Measurements from ENCODE around the gene PACRG.
A peak's percentile ranks its signal among the peaks of the same experiment; 100 is the strongest.
"Not testable (repeated sequence)": the region's sequence is repeated elsewhere in the genome, so short reads cannot be mapped to it uniquely, and the experiment has no call there.

PACRG gene

GRCh38 chr6:162727322-162728182 lies at the start of gene PACRG, which contains the start of gene PRKN:
Gene PACRG (plus strand): TSS chr6:162727974.
Gene PRKN (minus strand): TSS chr6:162727766.
- H3K4me3 ChIP-seq (ENCODE audit: low read depth, low read length): peak within 1 kb of the TSS; percentile 79
- TF ChIP-seq CTCF (IDR thresholded peaks at IDR 0.05; ENCODE audit: insufficient read depth, low read depth, low read length, missing control alignments): no peak
- DNase-seq (ENCODE audit: low read depth): peak; percentile 97

DNA sequence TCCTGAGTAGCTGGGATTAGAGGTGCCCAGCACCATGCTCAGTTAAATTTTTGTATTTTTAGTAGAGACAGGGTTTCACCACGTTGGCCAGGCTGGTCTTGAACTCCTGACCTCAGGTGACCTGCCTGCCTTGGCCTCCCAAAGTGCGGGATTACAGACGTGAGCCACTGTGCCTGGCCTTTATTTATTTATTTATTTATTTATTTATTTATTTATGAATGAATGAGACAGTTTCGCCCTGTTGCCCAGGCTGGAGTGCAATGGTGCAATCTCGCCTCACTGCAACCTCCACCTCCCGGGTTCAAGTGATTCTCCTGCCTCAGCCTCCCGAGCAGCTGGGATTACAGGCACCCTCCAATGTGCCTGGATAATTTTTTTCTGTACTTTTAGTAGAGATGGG lies 48.9 kb upstream of the PACRG start:
- not testable (repeated sequence) for DNase-seq (ENCODE audit: low read depth); H3K4me3 ChIP-seq (ENCODE audit: low read depth, low read length)

DNA sequence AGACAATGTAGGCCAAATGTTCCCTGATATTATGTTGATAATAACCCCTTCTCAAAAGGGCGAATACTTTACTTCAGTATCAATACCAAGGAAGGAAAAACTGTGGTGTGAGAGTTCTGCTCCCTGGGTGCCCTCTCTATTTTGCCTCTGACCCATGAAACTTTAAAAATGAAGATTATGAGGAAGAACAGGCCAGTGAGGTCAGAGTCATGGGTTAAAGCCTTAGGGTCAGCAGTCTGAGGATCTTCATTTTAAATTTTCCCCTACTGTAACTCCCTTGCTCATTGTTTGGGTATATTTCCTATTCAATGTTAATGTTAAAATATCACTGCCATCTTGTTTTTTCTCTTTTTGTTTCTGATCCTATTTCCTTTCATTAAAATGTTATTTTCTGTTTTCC lies 48.1 kb upstream of the PACRG start:
- no peak overlapping the region for H3K4me3 ChIP-seq (ENCODE audit: low read depth, low read length)
- TF ChIP-seq CTCF (IDR thresholded peaks at IDR 0.05; ENCODE audit: insufficient read depth, low read depth, low read length, missing control alignments): no peak
- no peak for DNase-seq (ENCODE audit: low read depth)

- H3K4me3 ChIP-seq (ENCODE audit: low read depth, low read length): no peak overlapping the region
- DNase-seq (ENCODE audit: low read depth): no peak
- no peak for TF ChIP-seq CTCF (IDR thresholded peaks at IDR 0.05; ENCODE audit: insufficient read depth, low read depth, low read length, missing control alignments)
Measured at GRCh38 chr6:162680367-162680766, 47.4 kb upstream of the PACRG start.

DNA sequence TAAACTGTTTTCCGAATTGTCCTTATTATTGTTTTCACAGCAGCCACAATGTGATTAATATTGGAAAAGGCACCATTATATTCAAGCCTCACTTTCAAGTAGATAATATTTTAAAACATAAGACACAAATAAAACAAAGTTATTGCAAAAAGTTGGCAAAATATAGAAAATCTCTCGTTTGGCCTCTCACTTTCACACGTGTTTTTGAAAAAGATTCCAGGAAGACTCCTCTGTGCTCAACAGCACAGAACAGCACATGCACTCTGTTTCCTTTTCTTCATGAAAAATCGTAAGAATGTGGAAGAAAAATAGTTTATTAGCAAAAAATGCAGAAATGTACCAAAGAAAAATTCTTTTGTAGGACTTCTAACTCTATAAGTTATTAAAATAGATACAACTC lies 46.9 kb upstream of the PACRG start:
- TF ChIP-seq CTCF (IDR thresholded peaks at IDR 0.05; ENCODE audit: insufficient read depth, low read depth, low read length, missing control alignments): no peak
- no peak for DNase-seq (ENCODE audit: low read depth)
- H3K4me3 ChIP-seq (ENCODE audit: low read depth, low read length): no peak overlapping the region

DNA sequence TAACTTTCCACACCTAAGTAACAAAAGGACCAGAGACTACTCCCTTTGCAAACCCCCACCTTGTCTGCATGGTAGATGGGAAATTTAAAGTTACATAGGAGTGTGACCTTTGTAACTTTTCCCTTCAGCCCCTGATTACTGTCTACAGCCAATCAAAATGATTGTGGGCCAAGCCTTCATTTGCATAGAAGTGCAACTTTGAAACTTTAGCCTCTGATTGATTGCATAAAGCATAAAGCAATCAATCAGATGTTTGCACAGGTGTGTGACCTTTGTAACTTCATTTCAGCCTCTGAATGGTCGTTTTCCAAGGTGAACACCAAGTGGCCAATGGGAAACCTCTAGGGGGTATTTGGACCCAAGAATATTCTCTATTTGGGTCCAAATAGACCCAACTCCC lies 46.3 kb upstream of the PACRG start:
- TF ChIP-seq CTCF (IDR thresholded peaks at IDR 0.05; ENCODE audit: insufficient read depth, low read depth, low read length, missing control alignments): no peak
- H3K4me3 ChIP-seq (ENCODE audit: low read depth, low read length): no peak overlapping the region
- DNase-seq (ENCODE audit: low read depth): no peak

GRCh38 chr6:162683135-162683534 lies 44.6 kb upstream of the PACRG start:
- H3K4me3 ChIP-seq (ENCODE audit: low read depth, low read length): no peak overlapping the region
- DNase-seq (ENCODE audit: low read depth): no peak
- no peak for TF ChIP-seq CTCF (IDR thresholded peaks at IDR 0.05; ENCODE audit: insufficient read depth, low read depth, low read length, missing control alignments)
